NCI-H524 (cell line): ENCODE measurements around the gene AVPR2.

Source experiments
- DNase-seq, 2 experiments: peaks; one replicate each; lab custom pipeline; 2025; lab: John Stamatoyannopoulos, UW

Gene AVPR2

GRCh38 chrX:153903991-153904957 is at the start of gene AVPR2:
Gene AVPR2, plus strand, starts transcription at chrX:153904673. Its CDS starts 473 bp downstream, at chrX:153905146.
- no peak for DNase-seq

DNA sequence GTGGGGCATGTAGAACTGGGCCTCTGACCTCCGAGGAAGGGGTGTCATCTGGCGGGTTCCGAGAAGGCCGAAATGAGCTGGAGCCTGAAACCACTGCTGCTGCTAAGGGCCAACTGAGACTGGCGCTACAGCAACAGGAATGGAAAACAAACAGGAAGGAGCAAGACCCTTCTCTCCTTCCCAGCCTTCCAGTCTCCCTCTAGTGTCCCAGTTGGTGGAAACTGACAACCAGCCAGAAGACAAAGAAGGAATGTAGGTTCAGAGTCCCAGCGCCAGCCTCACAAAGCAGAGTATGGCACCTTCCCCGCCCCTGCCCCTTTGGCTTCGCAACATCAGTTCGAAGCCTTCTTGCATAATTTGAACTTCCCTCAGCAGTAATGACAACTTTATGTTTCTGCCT is 49.8 kb upstream of the AVPR2 start:
- DNase-seq: no peak

GRCh38 chrX:153857348-153857903 is 47.0 kb upstream of the AVPR2 start:
- DNase-seq: no peak

DNA sequence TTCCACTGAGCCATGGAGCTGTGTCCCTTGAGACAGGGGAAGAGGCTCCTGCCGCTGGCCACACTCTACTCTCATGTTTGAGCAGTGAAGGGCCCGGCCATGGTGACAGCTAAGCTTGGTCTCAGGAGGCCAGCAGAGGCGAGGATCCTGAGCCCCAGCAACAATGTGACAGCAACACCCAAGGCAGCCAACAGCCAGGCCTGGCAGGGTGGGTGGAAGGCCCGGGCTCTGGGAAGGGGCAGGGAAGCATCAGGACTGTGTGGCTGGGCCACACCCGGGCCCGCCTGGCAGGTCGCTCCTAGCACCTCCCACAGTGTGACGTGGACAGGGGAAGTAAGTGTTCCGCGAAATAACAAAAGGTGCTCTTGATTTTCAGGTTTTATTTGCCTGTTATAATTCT is 43.3 kb upstream of the AVPR2 start:
- no peak for DNase-seq

DNA sequence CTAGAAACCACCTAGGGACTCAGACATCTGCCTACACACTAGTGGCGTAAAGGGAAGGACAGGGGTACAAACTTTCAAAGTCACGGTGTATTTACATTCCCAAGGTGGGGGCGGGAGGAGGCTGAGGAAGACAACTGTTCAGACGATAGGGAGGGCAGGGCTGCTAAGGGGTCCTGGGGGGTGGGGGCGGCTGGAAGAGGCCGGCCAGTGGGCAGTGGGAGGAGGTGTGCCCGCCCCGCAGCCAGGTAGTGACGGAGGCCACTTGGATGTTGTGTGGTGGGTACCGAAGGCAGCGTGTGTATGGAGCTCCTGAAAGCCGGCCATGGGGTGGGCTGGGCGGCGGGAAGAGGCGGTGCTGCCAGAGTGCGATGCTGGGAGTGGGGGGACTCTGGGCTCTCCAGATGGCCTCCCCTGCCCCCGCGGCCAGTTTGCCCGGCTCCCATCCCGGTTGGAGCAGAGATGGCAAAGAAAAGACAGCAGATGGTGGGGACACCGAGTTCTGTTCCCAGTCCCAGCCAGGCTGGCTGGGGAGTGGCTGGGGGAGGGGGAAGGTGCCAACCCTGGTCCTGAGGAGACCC is 42.7 kb upstream of the AVPR2 start:
- peak; percentile 81 to 88 for DNase-seq

- no peak for DNase-seq
Measured at GRCh38 chrX:153862369-153863250, 41.9 kb upstream of the AVPR2 start.

GRCh38 chrX:153863251-153863991 is 41.1 kb upstream of the AVPR2 start:
- DNase-seq: no peak

- no peak for DNase-seq
Measured at GRCh38 chrX:153864101-153864500, 40.4 kb upstream of the AVPR2 start.

DNA sequence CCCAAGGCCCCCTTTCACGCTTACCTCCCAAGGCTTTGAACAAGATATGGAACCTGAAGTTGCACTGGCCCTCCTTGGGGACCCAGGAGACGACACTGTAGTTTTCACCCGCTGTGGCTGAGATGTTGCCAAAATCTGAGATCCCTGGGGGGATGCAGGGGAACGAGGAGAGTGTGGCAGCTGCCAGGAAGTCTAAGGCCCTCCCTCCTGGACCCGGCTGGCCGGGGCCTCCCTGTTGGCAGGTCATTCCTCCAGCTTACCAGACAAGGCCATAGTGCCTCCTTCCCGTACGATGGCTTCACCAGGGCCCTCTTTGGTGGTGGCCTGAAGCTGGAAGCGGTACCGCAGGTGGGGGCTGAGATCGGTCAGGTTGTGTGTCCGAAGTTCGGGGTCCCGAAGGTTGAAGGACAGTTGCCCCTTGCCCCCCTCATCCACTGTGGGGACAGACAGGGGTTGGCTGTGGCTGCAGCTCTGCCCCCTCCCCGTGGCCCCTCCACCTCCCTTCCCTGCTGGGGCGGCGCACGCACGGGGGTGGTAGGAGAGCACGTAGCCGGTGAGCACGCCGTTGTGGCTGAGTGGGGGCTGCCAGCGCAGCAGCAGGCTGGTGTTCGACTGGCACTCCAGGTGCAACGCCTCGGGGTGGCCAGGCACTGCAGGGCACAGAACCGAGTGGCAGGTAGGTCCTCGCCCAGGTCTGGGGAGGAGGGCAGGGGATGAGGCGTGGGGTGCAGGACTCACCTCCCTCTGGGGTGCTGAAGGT is 39.7 kb upstream of the AVPR2 start:
- no peak for DNase-seq

- no peak for DNase-seq
Measured at GRCh38 chrX:153865321-153865580, 39.2 kb upstream of the AVPR2 start.

DNA sequence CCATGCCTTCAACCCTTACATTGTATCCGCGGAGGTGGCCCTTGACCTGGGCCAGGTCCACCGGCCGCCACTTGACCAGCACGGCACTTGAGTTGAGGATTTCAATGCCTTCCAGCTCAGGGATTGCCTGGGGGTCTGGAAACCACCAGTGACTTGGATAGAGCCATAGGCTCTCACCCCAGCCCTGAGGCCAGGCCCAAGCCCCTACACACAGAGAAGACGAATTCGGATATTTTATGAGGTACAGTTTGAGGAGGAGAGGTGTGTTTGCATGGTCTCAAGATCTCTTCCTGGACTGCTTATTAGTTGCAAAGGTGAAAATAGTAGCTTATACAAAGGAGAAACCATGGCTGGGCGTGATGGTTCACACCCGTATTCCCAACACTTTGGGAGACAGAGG is 38.8 kb upstream of the AVPR2 start:
- no peak for DNase-seq

DNA sequence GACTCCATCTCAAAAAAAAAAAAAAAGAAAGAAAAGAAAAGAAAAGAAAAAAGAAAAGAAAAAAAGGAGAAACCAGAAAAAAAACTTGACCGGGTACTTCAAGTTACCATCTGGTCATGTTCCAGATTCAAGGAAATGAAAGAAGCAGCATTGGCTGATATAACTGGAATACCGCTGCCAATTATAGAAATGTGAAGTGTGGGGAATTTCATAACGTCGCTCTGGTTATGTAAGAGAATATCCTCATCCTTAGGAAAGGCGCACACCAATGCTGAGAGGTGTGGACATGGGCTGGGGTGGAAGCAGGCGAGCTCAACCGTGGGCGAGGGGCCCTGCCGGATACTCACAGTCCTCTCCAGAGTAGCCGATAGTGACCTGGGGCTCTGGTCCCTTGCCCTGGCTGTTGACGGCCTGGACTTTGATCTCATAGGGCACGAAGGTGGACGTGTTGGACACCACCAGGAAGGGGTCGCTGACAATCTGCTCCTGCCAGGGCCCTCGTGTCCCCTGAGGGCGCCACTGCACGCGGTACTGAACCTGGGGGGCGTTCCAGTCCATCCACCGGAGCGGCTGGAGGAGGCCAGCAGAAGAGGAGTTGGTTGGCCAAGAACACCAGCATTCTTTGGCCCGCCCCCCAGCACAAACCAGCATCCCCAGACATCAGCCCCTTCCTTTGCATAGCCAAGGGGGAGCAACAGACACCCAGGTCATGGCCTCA is 38.0 kb upstream of the AVPR2 start:
- no peak for DNase-seq

DNA sequence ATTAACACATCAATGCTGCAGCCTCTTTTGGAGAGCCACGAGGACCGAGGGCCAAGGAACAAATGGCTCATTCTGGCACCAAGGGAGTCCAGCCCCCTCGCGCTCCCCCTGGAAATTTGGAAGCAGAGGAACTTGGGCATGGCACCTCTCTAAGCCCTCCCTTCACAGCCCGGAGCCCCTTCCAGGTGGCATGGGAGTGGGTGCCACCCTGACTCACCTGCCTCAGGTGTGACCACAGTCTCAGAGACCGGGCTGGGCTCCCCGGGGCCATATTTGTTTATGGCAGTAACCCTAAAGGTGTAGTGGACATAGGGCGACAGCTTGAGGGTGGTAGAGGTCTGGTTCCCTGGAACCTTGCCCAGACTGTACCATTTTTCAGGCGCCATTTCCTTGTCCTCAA is 37.3 kb upstream of the AVPR2 start:
- DNase-seq: no peak

DNA sequence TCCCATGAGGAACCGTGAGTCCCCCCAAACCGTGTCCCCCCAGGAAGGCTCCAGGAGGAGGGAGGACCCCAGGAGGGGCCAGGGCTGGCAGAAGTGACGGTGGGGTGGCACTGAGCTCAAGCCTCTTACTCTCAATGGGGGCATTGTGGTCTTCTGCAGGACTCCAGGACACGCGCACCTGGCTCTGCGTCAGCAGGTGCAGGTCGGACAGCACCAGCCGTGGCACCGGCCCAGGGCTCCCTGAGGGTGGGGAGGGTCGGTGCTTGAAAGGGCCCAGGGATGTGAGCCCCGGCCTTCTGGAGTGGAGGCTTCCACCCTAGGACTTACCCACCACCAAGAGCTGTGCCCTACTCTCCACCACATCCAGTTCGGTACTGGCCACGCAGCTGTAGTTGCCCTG is 36.8 kb upstream of the AVPR2 start:
- no peak for DNase-seq

DNA sequence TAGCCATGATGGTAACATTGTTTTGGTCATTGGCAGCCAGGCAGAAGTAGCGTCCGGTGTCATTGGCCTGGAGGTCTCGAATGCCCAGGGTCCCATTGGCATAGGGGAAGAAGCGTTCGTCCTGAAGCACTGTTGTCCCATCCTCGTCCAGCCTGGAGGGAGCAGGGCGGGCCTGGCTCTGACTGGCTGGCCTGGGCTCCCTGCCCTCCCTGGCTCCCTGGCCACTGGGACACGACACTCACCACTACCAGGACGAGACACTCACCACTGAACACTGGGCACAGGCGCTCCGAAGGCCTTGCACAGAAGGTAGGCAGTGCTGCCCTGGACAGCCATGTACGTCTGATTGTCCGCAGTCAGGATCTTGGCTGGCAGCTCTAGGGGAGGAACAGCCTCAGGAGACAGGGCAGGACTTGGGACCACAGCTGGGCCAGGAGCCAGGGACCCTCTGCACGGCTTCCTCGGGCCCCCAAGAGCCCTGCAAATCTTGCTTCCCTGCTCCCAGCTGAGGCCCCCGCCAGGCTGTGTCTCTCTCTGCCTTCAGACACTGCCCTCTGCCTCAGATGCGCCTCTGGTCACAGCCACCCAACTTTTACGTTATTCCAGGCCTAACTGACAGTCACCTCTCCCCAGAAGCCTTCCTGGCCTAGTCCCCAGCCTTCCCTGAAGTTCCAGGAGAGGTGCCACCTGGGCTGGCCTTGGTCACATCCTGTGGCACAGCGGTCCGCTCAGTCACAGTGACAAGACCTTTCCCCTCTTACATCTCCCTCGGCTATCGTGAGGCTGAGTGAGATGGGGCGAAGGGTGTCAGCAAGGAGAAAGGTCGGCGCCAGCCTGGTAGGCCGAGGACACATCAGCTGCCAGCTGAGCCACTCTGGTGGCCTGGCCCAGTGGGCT is 35.6 kb upstream of the AVPR2 start:
- DNase-seq: no peak

GRCh38 chrX:153869473-153870287 is 34.8 kb upstream of the AVPR2 start:
- DNase-seq: no peak

GRCh38 chrX:153870288-153870690 is 34.2 kb upstream of the AVPR2 start:
- DNase-seq: no peak

DNA sequence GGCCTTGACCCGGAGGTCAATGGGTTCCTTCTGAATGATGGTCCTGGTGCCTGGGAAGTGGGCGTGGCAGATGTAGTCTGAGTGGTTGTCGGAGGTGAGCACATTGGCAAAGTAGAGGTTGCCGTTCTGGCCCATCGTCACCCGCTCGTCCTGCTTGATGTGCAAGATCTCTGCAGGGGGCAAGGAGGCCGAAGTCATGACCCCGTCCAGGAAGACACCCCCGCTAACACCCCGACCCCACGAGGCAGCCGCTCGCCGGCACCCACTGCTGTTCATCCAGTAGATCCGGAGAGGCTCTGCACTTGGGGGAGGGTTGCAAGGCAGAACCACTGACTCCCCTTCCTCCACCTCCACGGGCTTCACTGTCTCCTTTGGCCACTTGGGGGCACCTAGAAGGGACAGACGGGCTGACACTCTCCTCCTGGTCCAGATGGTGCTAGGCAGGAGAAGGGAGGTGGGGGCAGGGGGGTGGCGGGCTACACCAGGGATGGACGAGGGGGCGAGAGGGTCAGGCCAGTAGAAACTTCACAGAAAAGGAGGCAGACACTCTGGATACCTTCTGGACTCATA is 33.6 kb upstream of the AVPR2 start:
- peak; percentile 55 to 68 for DNase-seq
